Fibroblast of lung (primary cell): ENCODE results near the gene ALG2. TPM values are rescaled to one million over a fixed set of nuclear protein-coding genes. Genes with fewer than 3 reads are reported as not detected.

ENCODE experiments used
- DNase-seq, 2 donors: peaks; one replicate each; pipeline versions ENCODE4 v3.0.0 to v3.0.0-alpha.2; 2010; ENCODE audit warnings: low read depth in 2 of 2
- H2AFZ ChIP-seq: 2 replicates; pipeline ENCODE4 v1.5.1; 2012; ENCODE audit warnings: low read length, control low read depth, inconsistent platforms
- H3K27ac ChIP-seq: 2 replicates; pipeline ENCODE4 v1.5.1; 2011; ENCODE audit warnings: low read length, control low read depth; ENCODE audit not compliant: insufficient read depth
- H3K27me3 ChIP-seq: 2 replicates; pipeline ENCODE4 v1.5.1; 2011; ENCODE audit warnings: mild to moderate bottlenecking, low read length; ENCODE audit not compliant: control insufficient read depth, insufficient read depth
- H3K36me3 ChIP-seq: 2 replicates; pipeline ENCODE4 v1.5.1; 2011; ENCODE audit warnings: low read length; ENCODE audit not compliant: control insufficient read depth, insufficient read depth
- H3K4me1 ChIP-seq: 2 replicates; pipeline ENCODE4 v1.5.1; 2011; ENCODE audit warnings: low read length; ENCODE audit not compliant: control insufficient read depth, insufficient read depth; ENCODE audit errors: extremely low read depth
- H3K4me2 ChIP-seq: 2 replicates; pipeline ENCODE4 v1.5.1; 2011; ENCODE audit warnings: low read length, control low read depth; ENCODE audit not compliant: insufficient read depth; ENCODE audit errors: extremely low read depth
- H3K4me3 ChIP-seq, 4 experiments: fragments of 200-600 bp in 1 of 4; sonication (generic) in 1 of 4; replicated peaks in 1 of 4; 2 replicates each; pipeline ENCODE4 v1.5.1; 2011 to 2016; ENCODE audit warnings: low read length in 4 of 4, low read depth in 3 of 4, mild to moderate bottlenecking in 3 of 4, control low read depth in 2 of 4, inconsistent platforms in 1 of 4, mixed read lengths in 1 of 4; ENCODE audit not compliant: insufficient read depth in 1 of 4; ENCODE audit errors: control extremely low read depth in 1 of 4
- H3K79me2 ChIP-seq: 2 replicates; pipeline ENCODE4 v1.5.1; 2012; ENCODE audit warnings: mild to moderate bottlenecking, low read length, inconsistent platforms; ENCODE audit not compliant: control insufficient read depth, insufficient read depth
- H3K9ac ChIP-seq: 2 replicates; pipeline ENCODE4 v1.5.1; 2011; ENCODE audit warnings: mild to moderate bottlenecking, low read length, control low read depth; ENCODE audit not compliant: insufficient read depth
- H3K9me3 ChIP-seq: 2 replicates; pipeline ENCODE4 v1.5.1; 2012; ENCODE audit warnings: low read depth, low read length; ENCODE audit not compliant: control insufficient read depth, insufficient read depth
- H4K20me1 ChIP-seq: 2 replicates; pipeline ENCODE4 v1.5.1; 2011; ENCODE audit warnings: low read length; ENCODE audit not compliant: control insufficient read depth, insufficient read depth; ENCODE audit errors: extremely low read depth
- CTCF ChIP-seq, 2 donors: IDR thresholded peaks in 1 of 2; conservative IDR thresholded peaks in 1 of 2; 1 replicate in 1 of 2; 2 replicates in 1 of 2; pipeline ENCODE4 v1.5.1; 2011 to 2012; ENCODE audit warnings: low read length in 2 of 2, control low read depth in 1 of 2, inconsistent platforms in 1 of 2, low read depth in 1 of 2, mild to moderate bottlenecking in 1 of 2
- EZH2 ChIP-seq: IDR thresholded peaks from 2 replicates; pipeline ENCODE4 v1.5.1; 2012; ENCODE audit warnings: low read length, control low read depth, mild to moderate bottlenecking; ENCODE audit errors: missing control alignments
- polyA plus RNA-seq, 2 donors: library from polyadenylated mRNA; depleted of rRNA in 1 of 2; stranded (reverse) in 1 of 2; unstranded in 1 of 2; fragments of >200 nt; gene quantifications; 2 replicates each; pipeline ENCODE4 v1.2.1, GENCODE V29; 2011 to 2012; ENCODE audit warnings: missing spikeins in 1 of 2
- total RNA-seq: library from RNA; depleted of rRNA; stranded (reverse); fragments of >200 nt; gene quantifications from 2 replicates; pipeline ENCODE4 v1.2.1, GENCODE V29; 2014

The ALG2 gene
- total and polyA plus RNA-seq, 2 donors (not counting 1 experiment from before 2014, with no cell fraction given): 37.8 to 62.2 TPM

- no peak overlapping the region for H3K9ac ChIP-seq
- no peaks in the 10 kb centered on the region for H4K20me1 ChIP-seq
- TF ChIP-seq EZH2 (no peak), CTCF (conservative IDR thresholded peaks at IDR 0.05 in 1 of 2, IDR thresholded peaks at IDR 0.05 in 1 of 2; ENCODE audit: low read depth in 1 of 2, low read length in 2 of 2) (peak; percentile 92 to 96)
- peak; percentile 71 to 74 for DNase-seq
- no peaks in the 10 kb centered on the region for H3K9me3 ChIP-seq
- H3K27ac ChIP-seq: no peak overlapping the region
- H3K79me2 ChIP-seq: no peaks in the 10 kb centered on the region
- peak overlapping the region in 1 of 4 experiments; percentile 12 for H3K4me3 ChIP-seq
- H3K36me3 ChIP-seq: no peaks in the 10 kb centered on the region
- H3K4me2 ChIP-seq: peak overlapping the region; percentile 37
- no peaks in the 10 kb centered on the region for H3K27me3 ChIP-seq
- peak overlapping the region; percentile 34 for H2AFZ ChIP-seq
- H3K4me1 ChIP-seq: peaks cover 9% of the 10 kb centered on the region
Observed at GRCh38 chr9:99266255-99267023, 44.7 kb upstream of the ALG2 start.

GRCh38 chr9:99265691-99266090, 43.9 kb upstream of the ALG2 start:
- H4K20me1 ChIP-seq: no peaks in the 10 kb centered on the region
- H3K4me1 ChIP-seq: peaks cover 9% of the 10 kb centered on the region
- no peaks in the 10 kb centered on the region for H3K36me3 ChIP-seq
- no peak overlapping the region for H2AFZ ChIP-seq
- DNase-seq: no peak
- TF ChIP-seq EZH2 (no peak), CTCF (conservative IDR thresholded peaks at IDR 0.05 in 1 of 2, IDR thresholded peaks at IDR 0.05 in 1 of 2; ENCODE audit: low read depth in 1 of 2, low read length in 2 of 2) (no peak)
- H3K27ac ChIP-seq: no peak overlapping the region
- H3K4me2 ChIP-seq: no peak overlapping the region
- H3K9ac ChIP-seq: no peak overlapping the region
- H3K9me3 ChIP-seq: no peaks in the 10 kb centered on the region
- no peaks in the 10 kb centered on the region for H3K79me2 ChIP-seq
- no peak overlapping the region for H3K4me3 ChIP-seq
- no peaks in the 10 kb centered on the region for H3K27me3 ChIP-seq

GRCh38 chr9:99264070-99264680, 42.4 kb upstream of the ALG2 start:
- Histone ChIP-seq H3K4me2 (no peak overlapping the region), H3K4me3 (no peak overlapping the region), H3K27me3 (no peaks in the 10 kb centered on the region), H3K36me3 (no peaks in the 10 kb centered on the region), H3K4me1 (peaks cover 15% of the 10 kb centered on the region), H2AFZ (no peak overlapping the region), H4K20me1 (no peaks in the 10 kb centered on the region), H3K9ac (no peak overlapping the region), H3K79me2 (no peaks in the 10 kb centered on the region), H3K27ac (no peak overlapping the region), H3K9me3 (no peaks in the 10 kb centered on the region)
- no peak for TF ChIP-seq EZH2
- TF ChIP-seq CTCF (conservative IDR thresholded peaks at IDR 0.05 in 1 of 2, IDR thresholded peaks at IDR 0.05 in 1 of 2; ENCODE audit: low read depth in 1 of 2, low read length in 2 of 2): peak; percentile 19 to 36
- DNase-seq: peak in 1 of 2 donors; percentile 17
